COLO668 (cell line): Measurements from ENCODE around the gene RRBP1.
"Not testable (repeated sequence)": the region's sequence is repeated elsewhere in the genome, so short reads cannot be mapped to it uniquely, and the experiment has no call there.

ENCODE experiments used
- DNase-seq: peaks from one replicate; lab custom pipeline; 2025; ENCODE audit not compliant: unreplicated experiment; lab: John Stamatoyannopoulos, UW

RRBP1 gene

GRCh38 chr20:17708675-17709360 lies 26.8 kb upstream of the RRBP1 start:
- DNase-seq: no peak

GRCh38 chr20:17707951-17708350 lies 25.9 kb upstream of the RRBP1 start:
- DNase-seq: not testable (repeated sequence)

DNA sequence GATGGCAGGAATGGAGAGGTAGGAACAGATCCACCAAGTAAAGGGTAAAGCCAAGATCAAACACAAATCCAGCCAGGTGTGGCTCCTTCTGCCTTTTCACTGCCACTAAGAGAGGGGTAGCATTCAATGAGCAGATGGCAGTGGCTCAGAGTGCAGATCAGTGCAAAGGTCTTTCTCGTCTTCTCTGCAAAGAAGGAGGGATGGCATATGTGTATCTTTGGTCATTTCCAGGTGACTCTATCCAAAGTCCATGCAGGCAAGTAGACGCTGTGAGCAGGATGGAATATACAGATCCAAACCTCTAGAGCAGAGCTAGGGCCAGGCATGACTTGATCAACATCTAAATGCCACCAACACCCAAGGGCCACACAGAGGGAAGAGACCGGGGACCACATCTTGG lies 24.6 kb upstream of the RRBP1 start:
- DNase-seq: no peak

GRCh38 chr20:17705916-17706315 lies 23.9 kb upstream of the RRBP1 start:
- DNase-seq: no peak

GRCh38 chr20:17704589-17705317 lies 22.7 kb upstream of the RRBP1 start:
- DNase-seq: no peak

DNA sequence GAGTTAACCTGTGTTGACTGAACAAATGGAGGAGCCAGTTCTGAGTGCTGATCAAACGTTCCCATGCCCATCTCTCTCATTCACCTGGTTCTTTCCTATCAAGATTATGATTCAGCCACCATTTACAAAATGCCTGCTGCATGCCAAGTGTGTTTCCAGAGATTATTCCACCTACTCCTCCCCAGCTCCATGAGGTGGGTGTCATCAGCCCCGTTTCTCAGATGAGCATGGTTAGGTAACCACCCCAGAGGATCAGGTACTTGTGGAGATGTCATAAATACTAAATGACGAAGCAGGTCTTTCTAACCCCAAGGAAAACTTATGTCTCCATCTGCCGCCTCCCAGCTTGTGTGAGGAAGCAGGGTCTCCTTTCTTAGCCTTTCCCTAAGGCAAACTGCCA lies 19.8 kb upstream of the RRBP1 start:
- DNase-seq: no peak

GRCh38 chr20:17700637-17701036 lies 18.6 kb upstream of the RRBP1 start:
- DNase-seq: no peak

GRCh38 chr20:17699931-17700351 lies 17.9 kb upstream of the RRBP1 start, which contains the start of gene BANF2:
Gene BANF2 (plus strand): TSS chr20:17699966. CDS start chr20:17725026, 25,060 bp downstream.
- DNase-seq: peak; percentile 64

GRCh38 chr20:17698384-17698783 lies 16.3 kb upstream of the RRBP1 start:
- peak; percentile 81 for DNase-seq

GRCh38 chr20:17697171-17697570 lies 15.1 kb upstream of the RRBP1 start:
- no peak for DNase-seq

GRCh38 chr20:17696287-17696686 lies 14.2 kb upstream of the RRBP1 start:
- no peak for DNase-seq

- DNase-seq: no peak
Observed at GRCh38 chr20:17694767-17695166, 12.7 kb upstream of the RRBP1 start.

- DNase-seq: no peak
Observed at GRCh38 chr20:17693444-17694001, 11.5 kb upstream of the RRBP1 start.

- DNase-seq: no peak
Observed at GRCh38 chr20:17691758-17692157, 9.7 kb upstream of the RRBP1 start.

- DNase-seq: no peak
Observed at GRCh38 chr20:17690144-17690543, 8.1 kb upstream of the RRBP1 start.

- DNase-seq: peak; percentile 33
Observed at GRCh38 chr20:17688965-17689364, 6.9 kb upstream of the RRBP1 start.

DNA sequence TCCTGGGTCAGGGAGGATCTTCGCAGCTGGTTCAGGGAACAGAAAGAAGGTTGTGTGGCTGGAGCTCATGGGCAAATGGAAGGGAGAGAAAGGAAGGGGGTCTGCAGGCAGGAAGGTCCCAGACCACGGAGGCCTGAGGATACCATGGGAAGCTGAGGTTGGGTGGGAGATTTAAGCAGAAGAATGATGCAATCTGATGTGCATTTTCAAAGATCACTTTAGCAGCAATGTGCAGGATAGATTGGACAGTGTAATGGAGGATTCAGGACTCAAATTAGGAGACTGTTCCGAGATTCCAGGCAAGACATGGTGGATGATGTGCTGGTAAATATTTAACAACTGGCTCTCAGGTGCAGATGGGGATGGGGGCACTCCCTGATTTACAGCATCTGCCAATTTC lies 5.8 kb upstream of the RRBP1 start:
- DNase-seq: no peak

GRCh38 chr20:17685168-17685567 lies 3.1 kb upstream of the RRBP1 start:
- no peak for DNase-seq

GRCh38 chr20:17684077-17684888 lies 2.2 kb upstream of the RRBP1 start:
- peak; percentile 58 for DNase-seq

GRCh38 chr20:17683218-17684076 lies 1.4 kb upstream of the RRBP1 start:
- DNase-seq: no peak

DNA sequence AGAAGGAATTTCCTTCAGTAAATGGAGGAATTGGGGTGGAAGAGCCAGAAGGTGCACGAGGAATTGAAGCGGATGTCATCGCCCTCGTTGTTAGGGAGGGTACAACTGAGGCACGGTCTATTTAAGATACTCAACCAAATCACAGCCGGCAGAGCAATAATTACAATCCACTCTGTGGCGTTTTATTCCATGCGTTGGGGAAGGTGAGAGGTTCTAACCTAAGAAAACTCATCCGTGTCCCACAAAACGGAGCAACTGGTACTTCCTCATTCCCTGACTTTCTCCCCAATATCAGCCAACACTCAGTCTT lies 802 bp upstream of the RRBP1 start:
- DNase-seq: no peak
